Activated T-helper 1 cell treated with anti-CD3 and anti-CD28 coated beads, Interleukin-12 subunit alpha, Interleukin-12 subunit beta, Interleukin-2, Interleukin-4 antibody, amounts not matched to agents 30 ng/mL and 10 ng/mL and 1 ng/mL, durations not matched to agents 14 hours and 24 hours and 36 hours (primary cell): ENCODE data around the gene FAM13A. TPM values are rescaled to one million over a fixed set of nuclear protein-coding genes. Genes with fewer than 3 reads are reported as not detected.

Source experiments
- DNase-seq: peaks from one replicate; pipeline ENCODE4 v3.0.0; 2021; ENCODE audit warnings: low spot score
- H3K27ac Mint-ChIP-seq: one replicate; pipeline ENCODE4 v1.8.0; 2021; ENCODE audit warnings: mild to moderate bottlenecking, mixed read lengths
- H3K27me3 Mint-ChIP-seq: one replicate; pipeline ENCODE4 v1.8.0; 2022; ENCODE audit warnings: mild to moderate bottlenecking, moderate library complexity, mixed read lengths; ENCODE audit not compliant: insufficient read depth
- H3K36me3 Mint-ChIP-seq: one replicate; pipeline ENCODE4 v1.8.0; 2021; ENCODE audit warnings: low read depth, mixed read lengths
- H3K4me1 Mint-ChIP-seq: one replicate; pipeline ENCODE4 v1.8.0; 2021; ENCODE audit warnings: low read depth, mixed read lengths
- H3K4me3 Mint-ChIP-seq: one replicate; pipeline ENCODE4 v1.8.0; 2021; ENCODE audit warnings: mild to moderate bottlenecking, moderate library complexity, mixed read lengths
- H3K9me3 Mint-ChIP-seq: one replicate; pipeline ENCODE4 v1.8.0; 2021; ENCODE audit warnings: mixed read lengths
- intact Hi-C: fragments of 100-400 bp; cut with micrococcal nuclease; formaldehyde crosslinking; loops from one replicate; pipeline ENCODE4 v1.15.1; 2024
- total RNA-seq: library from RNA; stranded (reverse); gene quantifications from 2 replicates; pipeline ENCODE4 v1.2.3, GENCODE V29; 2022

The FAM13A gene
- total RNA-seq, 1 donor from 2014 or later = 3.0 TPM

- H3K36me3 Mint-ChIP-seq = peaks cover 13% of the 10 kb centered on the region
- H3K4me3 Mint-ChIP-seq = no peak overlapping the region
- no peaks in the 10 kb centered on the region for H3K9me3 Mint-ChIP-seq
- H3K27me3 Mint-ChIP-seq = no peaks in the 10 kb centered on the region
- intact Hi-C loops = no loop called here
- no peak for DNase-seq
- no peaks in the 10 kb centered on the region for H3K4me1 Mint-ChIP-seq
- no peak overlapping the region for H3K27ac Mint-ChIP-seq
Measured at GRCh38 chr4:88724406-88724805, 332.6 kb downstream of the FAM13A start.

DNA sequence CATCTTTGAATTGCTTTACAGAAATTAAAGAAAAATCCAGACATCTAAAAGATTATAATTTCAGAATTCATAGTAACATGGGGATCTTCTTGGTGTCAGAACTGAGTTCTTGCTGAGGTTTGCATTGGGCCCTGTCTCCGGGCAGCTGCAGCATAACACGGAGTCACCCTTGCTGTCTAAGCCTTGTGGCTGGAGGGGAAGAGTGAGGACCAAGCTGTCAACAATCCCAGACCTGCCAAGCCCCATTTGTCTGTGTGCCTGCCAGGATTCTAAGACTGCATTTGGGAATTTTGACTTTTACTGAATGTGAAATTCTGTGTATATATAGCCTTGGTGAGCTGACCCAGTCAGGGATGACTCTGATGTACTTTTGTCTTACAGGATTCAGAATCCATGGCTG is 334.2 kb downstream of the FAM13A start:
- H3K36me3 Mint-ChIP-seq = peaks cover 19% of the 10 kb centered on the region
- intact Hi-C loops = no loop called here
- H3K4me3 Mint-ChIP-seq = no peak overlapping the region
- no peak for DNase-seq
- H3K4me1 Mint-ChIP-seq = no peaks in the 10 kb centered on the region
- H3K27ac Mint-ChIP-seq = no peak overlapping the region
- peaks cover 8% of the 10 kb centered on the region for H3K9me3 Mint-ChIP-seq
- no peaks in the 10 kb centered on the region for H3K27me3 Mint-ChIP-seq

DNA sequence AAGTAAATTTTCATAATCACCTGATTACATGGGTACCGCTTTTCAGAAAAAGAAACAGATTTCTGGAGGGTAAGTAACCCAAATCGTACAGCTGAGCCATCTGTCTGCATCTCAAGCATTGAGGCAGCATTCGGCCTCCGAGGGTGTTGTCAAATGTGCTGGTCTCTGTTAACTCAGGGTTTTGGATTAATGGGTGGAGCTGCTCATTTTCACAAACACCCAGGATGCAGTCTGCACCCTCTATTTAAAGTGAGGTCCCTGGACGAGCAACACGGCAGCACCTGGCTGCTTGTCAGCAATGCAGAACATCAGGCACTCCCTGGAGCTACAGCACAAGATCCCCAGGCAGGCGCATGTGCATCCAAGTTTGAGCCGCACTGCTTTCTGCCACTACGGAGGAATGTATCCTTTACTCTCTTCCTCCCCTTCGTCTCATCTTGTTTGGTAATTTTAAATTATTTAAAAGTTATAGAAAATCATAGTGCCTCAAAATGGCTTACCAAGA is 334.7 kb downstream of the FAM13A start:
- Mint-ChIP-seq H3K27me3 (no peaks in the 10 kb centered on the region), H3K36me3 (peaks cover 19% of the 10 kb centered on the region), H3K4me1 (no peaks in the 10 kb centered on the region), H3K4me3 (no peak overlapping the region), H3K9me3 (peaks cover 13% of the 10 kb centered on the region), H3K27ac (no peak overlapping the region)
- no peak for DNase-seq
- intact Hi-C loops = no loop called here

DNA sequence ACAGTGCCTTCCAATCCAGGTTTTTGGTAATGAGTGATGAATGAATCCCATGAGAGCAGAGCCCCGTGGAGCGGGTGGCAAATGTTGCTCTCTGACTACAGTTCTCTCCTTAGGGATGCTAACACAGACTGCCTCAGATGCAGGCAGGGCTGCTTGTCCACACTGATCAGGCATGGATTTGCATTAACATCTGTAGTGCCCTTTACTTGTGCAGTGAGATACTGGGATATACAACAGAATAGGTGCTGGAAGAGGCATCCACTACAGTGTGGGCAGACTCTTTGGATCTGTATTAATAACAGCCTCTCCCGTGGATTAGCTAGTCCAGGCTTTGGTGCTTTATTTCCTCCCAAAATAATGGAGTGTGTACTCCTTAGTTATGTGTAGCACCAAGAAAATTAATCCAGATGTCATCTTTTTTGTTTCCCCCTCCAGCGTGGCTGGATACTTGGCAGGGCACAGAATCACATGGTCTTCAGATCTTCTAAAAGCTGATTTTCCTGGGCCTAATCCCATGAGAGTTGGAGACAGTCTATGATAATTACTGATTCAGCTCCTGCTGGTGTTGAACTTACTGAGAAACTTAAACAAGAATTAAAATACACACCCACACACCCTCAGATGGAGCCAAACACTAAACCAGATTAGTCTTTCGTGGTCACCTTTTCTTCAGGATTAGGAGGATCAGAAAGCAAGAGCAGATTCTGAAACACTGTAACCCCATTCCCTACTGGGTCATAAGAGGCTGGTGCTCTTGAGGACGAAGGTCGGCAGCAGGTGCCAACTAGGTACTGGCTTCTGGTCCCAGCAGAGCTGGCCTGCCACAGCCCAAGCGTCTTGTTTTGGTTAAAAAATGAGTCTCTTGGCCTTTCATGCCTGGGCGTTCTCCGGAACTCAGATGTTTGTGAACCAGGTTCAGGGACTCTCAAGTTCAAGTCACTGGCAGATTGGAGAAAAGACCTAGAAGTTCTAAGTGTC is 336.2 kb downstream of the FAM13A start:
- H3K36me3 Mint-ChIP-seq = peaks cover 23% of the 10 kb centered on the region
- intact Hi-C loops = no loop called here
- no peak for DNase-seq
- no peaks in the 10 kb centered on the region for H3K27me3 Mint-ChIP-seq
- H3K27ac Mint-ChIP-seq = no peak overlapping the region
- H3K9me3 Mint-ChIP-seq = peaks cover 27% of the 10 kb centered on the region
- no peak overlapping the region for H3K4me3 Mint-ChIP-seq
- no peaks in the 10 kb centered on the region for H3K4me1 Mint-ChIP-seq

- H3K27ac Mint-ChIP-seq = no peak overlapping the region
- peaks cover 27% of the 10 kb centered on the region for H3K36me3 Mint-ChIP-seq
- H3K4me1 Mint-ChIP-seq = no peaks in the 10 kb centered on the region
- no peaks in the 10 kb centered on the region for H3K27me3 Mint-ChIP-seq
- H3K9me3 Mint-ChIP-seq = peaks cover 32% of the 10 kb centered on the region
- intact Hi-C loops = no loop called here
- DNase-seq = no peak
- no peak overlapping the region for H3K4me3 Mint-ChIP-seq
Measured at GRCh38 chr4:88719381-88719780, 337.6 kb downstream of the FAM13A start.

DNA sequence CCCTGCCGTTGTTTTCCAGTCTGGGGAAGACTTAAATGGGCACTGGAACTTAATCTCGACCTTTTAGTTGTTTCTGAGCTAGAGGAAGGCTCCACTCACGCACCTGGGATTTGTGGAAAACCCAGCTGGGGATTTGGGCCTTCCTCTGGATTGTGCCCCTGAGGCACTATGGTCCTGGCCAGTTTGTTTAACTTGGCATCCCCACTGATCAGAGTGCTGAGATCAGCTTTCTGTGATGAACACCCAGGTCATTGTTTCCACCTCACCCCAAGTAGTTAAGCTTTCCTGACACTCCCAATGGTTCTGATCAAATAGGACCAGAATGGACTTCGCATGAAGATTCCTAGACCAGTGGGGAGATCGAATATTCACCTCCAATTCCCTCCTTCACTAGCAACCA is 338.9 kb downstream of the FAM13A start:
- no peak for DNase-seq
- intact Hi-C loops = no loop called here
- Mint-ChIP-seq H3K27ac (no peak overlapping the region), H3K9me3 (peaks cover 32% of the 10 kb centered on the region), H3K36me3 (peaks cover 32% of the 10 kb centered on the region), H3K4me3 (no peak overlapping the region), H3K27me3 (no peaks in the 10 kb centered on the region), H3K4me1 (no peaks in the 10 kb centered on the region)

GRCh38 chr4:88713782-88714181 is 343.2 kb downstream of the FAM13A start:
- no peak overlapping the region for H3K27ac Mint-ChIP-seq

DNA sequence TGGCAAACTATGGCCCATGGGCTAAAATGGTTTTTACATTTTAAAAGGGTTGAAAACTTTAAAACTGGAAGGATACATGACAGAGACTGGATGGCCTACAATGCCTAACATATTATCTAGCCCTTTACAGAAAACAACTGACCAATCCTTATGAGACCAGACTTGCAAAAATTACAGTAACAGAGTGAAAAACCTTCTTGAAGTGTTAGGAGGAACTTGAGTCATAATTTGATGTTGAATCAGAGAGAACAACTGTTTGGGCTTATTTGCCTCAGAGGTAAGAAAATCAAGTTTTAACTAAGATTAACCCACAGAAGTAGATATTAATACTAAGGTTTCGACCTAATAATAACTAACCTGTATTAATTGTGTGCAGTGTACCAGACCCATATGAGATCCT is 347.0 kb downstream of the FAM13A start:
- no peak for DNase-seq
- H3K27ac Mint-ChIP-seq = no peak overlapping the region
- H3K27me3 Mint-ChIP-seq = no peaks in the 10 kb centered on the region
- intact Hi-C loops = no loop called here
- no peaks in the 10 kb centered on the region for H3K4me1 Mint-ChIP-seq
- H3K9me3 Mint-ChIP-seq = peaks cover 2% of the 10 kb centered on the region
- peaks cover 33% of the 10 kb centered on the region for H3K36me3 Mint-ChIP-seq
- H3K4me3 Mint-ChIP-seq = no peak overlapping the region

More at GRCh38 chr4:88713782-88714181, 343.2 kb downstream of the FAM13A start:
- no peaks in the 10 kb centered on the region for H3K27me3 Mint-ChIP-seq
- peaks cover 32% of the 10 kb centered on the region for H3K9me3 Mint-ChIP-seq
- H3K4me1 Mint-ChIP-seq = no peaks in the 10 kb centered on the region
- H3K4me3 Mint-ChIP-seq = no peak overlapping the region
- intact Hi-C loops = no loop called here
- no peak for DNase-seq
- H3K36me3 Mint-ChIP-seq = peaks cover 40% of the 10 kb centered on the region

- peaks cover 29% of the 10 kb centered on the region for H3K36me3 Mint-ChIP-seq
- H3K4me1 Mint-ChIP-seq = no peaks in the 10 kb centered on the region
Measured at GRCh38 chr4:88706574-88706973, 350.4 kb downstream of the FAM13A start.

GRCh38 chr4:88705805-88706492 is 351.0 kb downstream of the FAM13A start:
- no peaks in the 10 kb centered on the region for H3K4me1 Mint-ChIP-seq
- H3K36me3 Mint-ChIP-seq = peaks cover 29% of the 10 kb centered on the region
- no peaks in the 10 kb centered on the region for H3K9me3 Mint-ChIP-seq
- H3K4me3 Mint-ChIP-seq = no peak overlapping the region
- DNase-seq = no peak
- H3K27me3 Mint-ChIP-seq = no peaks in the 10 kb centered on the region
- intact Hi-C loops = no loop called here
- H3K27ac Mint-ChIP-seq = no peak overlapping the region

More at GRCh38 chr4:88706574-88706973, 350.4 kb downstream of the FAM13A start:
- Mint-ChIP-seq H3K27ac (no peak overlapping the region), H3K9me3 (no peaks in the 10 kb centered on the region), H3K4me3 (no peak overlapping the region), H3K27me3 (no peaks in the 10 kb centered on the region)
- intact Hi-C loops = no loop called here
- no peak for DNase-seq

GRCh38 chr4:88705223-88705622 is 351.8 kb downstream of the FAM13A start:
- no peak for DNase-seq
- Mint-ChIP-seq H3K27me3 (no peaks in the 10 kb centered on the region), H3K27ac (no peak overlapping the region), H3K9me3 (no peaks in the 10 kb centered on the region), H3K4me1 (no peaks in the 10 kb centered on the region), H3K4me3 (no peak overlapping the region), H3K36me3 (peaks cover 29% of the 10 kb centered on the region)
- intact Hi-C loops = no loop called here

DNA sequence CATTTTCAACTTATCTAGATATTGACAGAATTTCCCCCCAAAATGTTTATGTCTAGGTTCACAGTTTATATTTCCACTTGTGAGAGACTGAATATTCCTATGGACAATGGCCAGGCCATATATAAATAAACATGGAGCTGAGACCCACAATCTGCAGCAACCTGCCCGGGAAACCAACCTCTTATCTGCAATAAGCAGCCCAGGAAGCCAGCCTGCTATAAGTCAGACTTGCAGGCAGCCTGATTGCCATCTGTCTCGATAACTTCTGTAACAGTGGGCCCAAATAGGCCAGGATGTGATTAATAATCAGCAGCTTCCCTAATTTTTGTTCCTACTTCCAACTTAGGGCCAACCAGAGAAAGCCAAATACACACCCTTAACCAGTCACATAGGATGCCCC is 354.2 kb downstream of the FAM13A start:
- Mint-ChIP-seq H3K4me3 (no peak overlapping the region), H3K27me3 (peaks cover 2% of the 10 kb centered on the region), H3K9me3 (no peaks in the 10 kb centered on the region), H3K27ac (no peak overlapping the region), H3K36me3 (peaks cover 25% of the 10 kb centered on the region), H3K4me1 (no peaks in the 10 kb centered on the region)
- intact Hi-C loops = no loop called here
- no peak for DNase-seq

- no peaks in the 10 kb centered on the region for H3K9me3 Mint-ChIP-seq
- H3K27ac Mint-ChIP-seq = no peak overlapping the region
- H3K27me3 Mint-ChIP-seq = peaks cover 2% of the 10 kb centered on the region
- peak overlapping the region; percentile 88 for H3K4me3 Mint-ChIP-seq
- H3K36me3 Mint-ChIP-seq = peaks cover 8% of the 10 kb centered on the region
- intact Hi-C loops = loop anchor here (5.0 kb wide), 1 partner anchor 94 kb away; no protein-coding TSS in a partner anchor
- DNase-seq = no peak
- no peaks in the 10 kb centered on the region for H3K4me1 Mint-ChIP-seq
Measured at GRCh38 chr4:88698519-88698918, 358.5 kb downstream of the FAM13A start.
